ENCODE data around the gene CDPF1. TPM values are rescaled to one million over a fixed set of nuclear protein-coding genes. Genes with fewer than 3 reads are reported as not detected.

CDPF1 gene
- total RNA-seq, 1 donor from 2014 or later = 12.9 TPM

DNA sequence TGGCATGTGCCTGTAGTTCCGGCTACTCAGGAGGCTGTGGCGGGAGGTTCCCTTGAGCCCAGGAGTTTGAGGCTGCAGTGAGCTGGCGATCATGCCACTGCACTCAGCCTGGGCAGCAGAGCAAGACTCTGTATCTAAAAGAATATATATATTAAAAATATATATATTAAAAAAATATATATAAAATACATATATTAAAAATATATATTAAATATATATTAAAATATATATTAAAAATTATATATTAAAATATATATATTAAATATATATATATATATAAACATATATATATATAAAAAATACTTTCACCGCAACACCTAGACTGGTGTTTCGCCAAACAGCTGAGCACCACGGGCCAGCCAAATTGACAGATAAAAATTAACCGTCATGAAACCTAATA lies 26.5 kb upstream of the CDPF1 start:
- Mint-ChIP-seq H3K4me1 (ENCODE audit: unreplicated experiment) (no peaks in the 10 kb centered on the region), H3K27ac (no peak overlapping the region), H3K36me3 (peaks cover 15% of the 10 kb centered on the region), H3K27me3 (no peaks in the 10 kb centered on the region), H3K9me3 (no peaks in the 10 kb centered on the region), H3K4me3 (no peak overlapping the region)
- TF ChIP-seq, protein P1, sequence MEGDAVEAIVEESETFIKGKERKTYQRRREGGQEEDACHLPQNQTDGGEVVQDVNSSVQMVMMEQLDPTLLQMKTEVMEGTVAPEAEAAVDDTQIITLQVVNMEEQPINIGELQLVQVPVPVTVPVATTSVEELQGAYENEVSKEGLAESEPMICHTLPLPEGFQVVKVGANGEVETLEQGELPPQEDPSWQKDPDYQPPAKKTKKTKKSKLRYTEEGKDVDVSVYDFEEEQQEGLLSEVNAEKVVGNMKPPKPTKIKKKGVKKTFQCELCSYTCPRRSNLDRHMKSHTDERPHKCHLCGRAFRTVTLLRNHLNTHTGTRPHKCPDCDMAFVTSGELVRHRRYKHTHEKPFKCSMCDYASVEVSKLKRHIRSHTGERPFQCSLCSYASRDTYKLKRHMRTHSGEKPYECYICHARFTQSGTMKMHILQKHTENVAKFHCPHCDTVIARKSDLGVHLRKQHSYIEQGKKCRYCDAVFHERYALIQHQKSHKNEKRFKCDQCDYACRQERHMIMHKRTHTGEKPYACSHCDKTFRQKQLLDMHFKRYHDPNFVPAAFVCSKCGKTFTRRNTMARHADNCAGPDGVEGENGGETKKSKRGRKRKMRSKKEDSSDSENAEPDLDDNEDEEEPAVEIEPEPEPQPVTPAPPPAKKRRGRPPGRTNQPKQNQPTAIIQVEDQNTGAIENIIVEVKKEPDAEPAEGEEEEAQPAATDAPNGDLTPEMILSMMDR (conservative IDR thresholded peaks at IDR 0.05) = no peak
- no peak for DNase-seq (ENCODE audit: extremely low spot score, unreplicated experiment)

GRCh38 chr22:46275455-46276122 lies 25.5 kb upstream of the CDPF1 start:
- Mint-ChIP-seq H3K27me3 (no peaks in the 10 kb centered on the region), H3K36me3 (peaks cover 15% of the 10 kb centered on the region), H3K27ac (no peak overlapping the region), H3K9me3 (no peaks in the 10 kb centered on the region), H3K4me3 (no peak overlapping the region), H3K4me1 (ENCODE audit: unreplicated experiment) (no peaks in the 10 kb centered on the region)
- no peak for DNase-seq (ENCODE audit: extremely low spot score, unreplicated experiment)
- TF ChIP-seq, protein P1 (conservative IDR thresholded peaks at IDR 0.05) = no peak

DNA sequence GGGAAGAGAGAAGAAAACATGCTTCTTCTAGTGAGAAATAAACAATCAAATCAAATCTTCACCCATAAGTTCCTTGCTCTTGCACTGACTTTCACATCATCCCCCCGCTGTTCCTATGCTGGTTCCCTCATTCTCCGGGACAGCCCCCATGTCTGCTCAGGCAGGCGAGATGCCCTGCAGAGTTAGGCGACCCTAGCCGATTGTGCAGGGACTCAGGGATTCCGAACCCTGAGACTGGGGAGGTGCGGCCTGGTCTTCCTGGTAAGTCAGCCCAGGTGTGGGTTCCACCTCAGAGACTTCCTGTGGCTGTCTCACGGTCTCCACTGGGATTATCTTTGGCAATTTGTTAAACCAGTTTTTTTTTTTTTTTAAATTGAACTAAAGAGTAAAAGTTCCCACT lies 24.3 kb upstream of the CDPF1 start:
- Mint-ChIP-seq H3K27ac (no peak overlapping the region), H3K27me3 (no peaks in the 10 kb centered on the region), H3K36me3 (peaks cover 15% of the 10 kb centered on the region), H3K4me3 (no peak overlapping the region), H3K4me1 (ENCODE audit: unreplicated experiment) (peaks cover 5% of the 10 kb centered on the region), H3K9me3 (no peaks in the 10 kb centered on the region)
- TF ChIP-seq, protein P1 (conservative IDR thresholded peaks at IDR 0.05) = no peak
- no peak for DNase-seq (ENCODE audit: extremely low spot score, unreplicated experiment)

GRCh38 chr22:46273432-46274148 lies 23.5 kb upstream of the CDPF1 start:
- no peak overlapping the region for H3K4me3 Mint-ChIP-seq
- DNase-seq (ENCODE audit: extremely low spot score, unreplicated experiment) = no peak
- H3K27ac Mint-ChIP-seq = no peak overlapping the region
- TF ChIP-seq, protein P1 (conservative IDR thresholded peaks at IDR 0.05) = no peak
- no peaks in the 10 kb centered on the region for H3K27me3 Mint-ChIP-seq
- no peaks in the 10 kb centered on the region for H3K9me3 Mint-ChIP-seq
- H3K36me3 Mint-ChIP-seq = peaks cover 15% of the 10 kb centered on the region
- H3K4me1 Mint-ChIP-seq (ENCODE audit: unreplicated experiment) = peaks cover 8% of the 10 kb centered on the region

DNA sequence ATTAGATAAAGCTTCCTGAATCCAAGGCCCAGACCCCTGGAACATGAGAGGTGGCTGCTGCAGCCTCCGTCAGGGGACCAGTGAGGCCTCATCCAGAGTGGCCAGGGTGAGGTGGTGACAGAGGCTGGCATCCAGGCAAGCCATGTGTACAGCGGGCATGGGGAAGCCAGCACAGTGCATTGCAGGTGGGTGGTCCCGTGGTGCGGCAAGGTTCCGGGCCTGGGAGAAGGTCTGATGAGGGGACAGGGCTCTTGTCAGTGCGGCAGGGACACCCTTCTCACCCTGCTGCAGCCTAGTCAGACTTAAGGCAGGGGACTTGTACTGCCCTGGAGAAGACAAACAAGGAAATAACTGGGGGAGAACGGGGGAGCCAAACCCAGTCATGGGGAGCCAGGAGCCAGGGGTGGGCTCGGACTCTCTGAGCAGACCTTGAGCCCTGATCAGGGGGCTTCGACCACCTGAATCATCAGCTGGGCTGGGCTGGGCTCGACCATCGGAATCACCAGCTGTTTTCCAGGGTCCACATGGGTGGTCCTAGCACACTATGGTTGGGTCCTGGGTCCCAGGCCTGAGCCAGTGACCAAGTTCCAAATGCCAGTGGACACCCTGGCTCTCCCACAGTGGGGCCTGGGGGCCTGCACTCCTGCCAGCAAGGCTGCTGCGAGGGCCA lies 22.8 kb upstream of the CDPF1 start:
- peaks cover 15% of the 10 kb centered on the region for H3K36me3 Mint-ChIP-seq
- no peaks in the 10 kb centered on the region for H3K27me3 Mint-ChIP-seq
- DNase-seq (ENCODE audit: extremely low spot score, unreplicated experiment) = no peak
- peaks cover 8% of the 10 kb centered on the region for H3K4me1 Mint-ChIP-seq (ENCODE audit: unreplicated experiment)
- TF ChIP-seq, protein P1 (conservative IDR thresholded peaks at IDR 0.05) = no peak
- no peak overlapping the region for H3K27ac Mint-ChIP-seq
- no peak overlapping the region for H3K4me3 Mint-ChIP-seq
- H3K9me3 Mint-ChIP-seq = no peaks in the 10 kb centered on the region

Data from type B pancreatic cell (in vitro differentiated cells).